Stimulated activated naive CD8-positive, alpha-beta T cell treated with anti-CD3 and anti-CD28 coated beads, Interleukin-15, amount 100 ng/mL, for 72 hours (primary cell): ENCODE results near the gene CX3CL1.

Source experiments
- ATAC-seq: fragments of 150-1000 bp; cut with Tn5 transposase; 2 replicates; pipeline ENCODE4 v1.10.0; 2021; ENCODE audit warnings: mild to moderate bottlenecking, moderate library complexity
- DNase-seq, 2 donors: peaks; one replicate each; pipeline ENCODE4 v3.0.0; 2021 to 2022
- H3K27ac Mint-ChIP-seq, 2 donors: one replicate each; pipeline ENCODE4 v1.8.0; 2022; ENCODE audit warnings: mild to moderate bottlenecking in 2 of 2, mixed read lengths in 2 of 2, moderate library complexity in 2 of 2
- H3K27me3 Mint-ChIP-seq: one replicate; pipeline ENCODE4 v1.8.0; 2022; ENCODE audit warnings: mixed read lengths
- H3K4me1 Mint-ChIP-seq: one replicate; pipeline ENCODE4 v1.8.0; 2022; ENCODE audit warnings: mild to moderate bottlenecking, mixed read lengths
- H3K4me3 Mint-ChIP-seq, 2 donors: one replicate each; pipeline ENCODE4 v1.8.0; 2022; ENCODE audit warnings: mild to moderate bottlenecking in 2 of 2, mixed read lengths in 2 of 2, moderate library complexity in 1 of 2
- H3K9me3 Mint-ChIP-seq, 2 donors: one replicate each; pipeline ENCODE4 v1.8.0; 2022; ENCODE audit warnings: mixed read lengths in 2 of 2

Gene CX3CL1

GRCh38 chr16:57424583-57424982, 52.3 kb downstream of the CX3CL1 start:
- Mint-ChIP-seq H3K4me1 (peaks cover 15% of the 10 kb centered on the region), H3K9me3 (no peaks in the 10 kb centered on the region), H3K4me3 (no peak overlapping the region), H3K27me3 (no peaks in the 10 kb centered on the region), H3K27ac (no peak overlapping the region)
- DNase-seq (no peak), ATAC-seq (no peak)

GRCh38 chr16:57426356-57426755, 54.1 kb downstream of the CX3CL1 start:
- Mint-ChIP-seq H3K4me1 (peaks cover 12% of the 10 kb centered on the region), H3K4me3 (no peak overlapping the region), H3K27ac (no peak overlapping the region), H3K27me3 (no peaks in the 10 kb centered on the region), H3K9me3 (no peaks in the 10 kb centered on the region)
- DNase-seq (no peak), ATAC-seq (no peak)

GRCh38 chr16:57427307-57427706, 55.0 kb downstream of the CX3CL1 start:
- peaks cover 9% of the 10 kb centered on the region for H3K4me1 Mint-ChIP-seq
- no peak for ATAC-seq
- H3K27ac Mint-ChIP-seq, result peak overlapping the region in 1 of 2 donors; percentile 21
- no peak for DNase-seq
- no peaks in the 10 kb centered on the region for H3K27me3 Mint-ChIP-seq
- H3K4me3 Mint-ChIP-seq, result no peak overlapping the region
- H3K9me3 Mint-ChIP-seq, result no peaks in the 10 kb centered on the region

GRCh38 chr16:57427824-57428223, 55.5 kb downstream of the CX3CL1 start:
- Mint-ChIP-seq H3K27ac (no peak overlapping the region), H3K9me3 (no peaks in the 10 kb centered on the region), H3K4me1 (peaks cover 7% of the 10 kb centered on the region), H3K27me3 (no peaks in the 10 kb centered on the region), H3K4me3 (no peak overlapping the region)
- ATAC-seq, result no peak
- DNase-seq, result no peak

GRCh38 chr16:57430955-57431354, 58.7 kb downstream of the CX3CL1 start:
- no peak for ATAC-seq
- H3K27me3 Mint-ChIP-seq, result no peaks in the 10 kb centered on the region
- H3K9me3 Mint-ChIP-seq, result no peaks in the 10 kb centered on the region
- H3K4me1 Mint-ChIP-seq, result peaks cover 33% of the 10 kb centered on the region
- no peak overlapping the region for H3K4me3 Mint-ChIP-seq
- peak overlapping the region in 1 of 2 donors; percentile 80 for H3K27ac Mint-ChIP-seq
- DNase-seq, result no peak

GRCh38 chr16:57432505-57432904, 60.2 kb downstream of the CX3CL1 start:
- Mint-ChIP-seq H3K27me3 (no peaks in the 10 kb centered on the region), H3K27ac (no peak overlapping the region), H3K9me3 (no peaks in the 10 kb centered on the region), H3K4me3 (no peak overlapping the region), H3K4me1 (peaks cover 33% of the 10 kb centered on the region)
- ATAC-seq (no peak), DNase-seq (no peak)

- H3K4me3 Mint-ChIP-seq, result no peak overlapping the region
- ATAC-seq (no peak), DNase-seq (no peak)
- H3K9me3 Mint-ChIP-seq, result no peaks in the 10 kb centered on the region
- peak overlapping the region in 1 of 2 donors; percentile 62 for H3K27ac Mint-ChIP-seq
- no peaks in the 10 kb centered on the region for H3K27me3 Mint-ChIP-seq
- H3K4me1 Mint-ChIP-seq, result peaks cover 33% of the 10 kb centered on the region
Measured at GRCh38 chr16:57432989-57433388, 60.7 kb downstream of the CX3CL1 start.

GRCh38 chr16:57434003-57434402, 61.7 kb downstream of the CX3CL1 start:
- H3K4me3 Mint-ChIP-seq, result no peak overlapping the region
- no peaks in the 10 kb centered on the region for H3K27me3 Mint-ChIP-seq
- peak overlapping the region in 1 of 2 donors; percentile 15 for H3K27ac Mint-ChIP-seq
- no peaks in the 10 kb centered on the region for H3K9me3 Mint-ChIP-seq
- no peak for ATAC-seq
- H3K4me1 Mint-ChIP-seq, result peaks cover 37% of the 10 kb centered on the region
- DNase-seq, result no peak
